HS-5 (cell line): Measurements from ENCODE around the gene CEP164.
"Not testable (repeated sequence)": the region's sequence is repeated elsewhere in the genome, so short reads cannot be mapped to it uniquely, and the experiment has no call there.

ENCODE experiments used
- DNase-seq: peaks from one replicate; pipeline ENCODE4 v3.0.0-alpha.2; 2012; ENCODE audit warnings: low read depth

The CEP164 gene

GRCh38 chr11:117441146-117441975 is 113.7 kb downstream of the CEP164 start:
- DNase-seq: no peak

- DNase-seq: no peak
Measured at GRCh38 chr11:117442049-117442868, 114.6 kb downstream of the CEP164 start.

GRCh38 chr11:117442869-117443239 is 115.2 kb downstream of the CEP164 start:
- no peak for DNase-seq

GRCh38 chr11:117443266-117444186 is 115.9 kb downstream of the CEP164 start:
- DNase-seq: no peak

- DNase-seq: no peak
Measured at GRCh38 chr11:117444256-117444655, 116.6 kb downstream of the CEP164 start.

- no peak for DNase-seq
Measured at GRCh38 chr11:117444711-117445658, 117.3 kb downstream of the CEP164 start.

- no peak for DNase-seq
Measured at GRCh38 chr11:117449111-117449693, 121.5 kb downstream of the CEP164 start.

- no peak for DNase-seq
Measured at GRCh38 chr11:117453886-117454563, 126.4 kb downstream of the CEP164 start.

- no peak for DNase-seq
Measured at GRCh38 chr11:117454564-117454917, 126.9 kb downstream of the CEP164 start.

- no peak for DNase-seq
Measured at GRCh38 chr11:117456027-117456720, 128.5 kb downstream of the CEP164 start.

GRCh38 chr11:117456721-117457029 is 129.0 kb downstream of the CEP164 start:
- DNase-seq: not testable (repeated sequence)

GRCh38 chr11:117457031-117457785 is 129.6 kb downstream of the CEP164 start:
- no peak for DNase-seq

GRCh38 chr11:117457835-117458234 is 130.2 kb downstream of the CEP164 start:
- DNase-seq: no peak

GRCh38 chr11:117458275-117459122 is 130.8 kb downstream of the CEP164 start:
- no peak for DNase-seq

GRCh38 chr11:117459123-117459978 is 131.7 kb downstream of the CEP164 start:
- DNase-seq: no peak

- no peak for DNase-seq
Measured at GRCh38 chr11:117459979-117460300, 132.3 kb downstream of the CEP164 start.
